Endothelial cell of umbilical vein (primary cell): ENCODE measurements around the gene FAM120C. TPM values are rescaled to one million over a fixed set of nuclear protein-coding genes. Genes with fewer than 3 reads are reported as not detected.

Experiments
- BruUV-seq: library from RNA; stranded (reverse); fragments of 400-500 nt; replicated peaks from 2 replicates; lab custom pipeline; 2021; lab: Mats Ljungman, UMichigan
- CTCF ChIA-PET: fragments of 300-600, 350-600 bp; sonication (Branson Sonifier 250); formaldehyde crosslinking; loops from one replicate; lab custom pipeline; 2021; ENCODE audit warnings: antibody characterized with exemption, inconsistent platforms; lab: Charles Lee
- POLR2A ChIA-PET: fragments of 300-600, 350-600 bp; sonication (Branson Sonifier 250); formaldehyde crosslinking; loops from one replicate; lab custom pipeline; 2021; ENCODE audit warnings: antibody characterized with exemption, inconsistent platforms; lab: Charles Lee
- DNase-seq: peaks from one replicate; pipeline ENCODE4 v3.0.0-alpha.2; 2011; ENCODE audit warnings: low read depth, low spot score
- FAIRE-seq: peaks from 2 replicates; lab custom pipeline; 2011; peaks lifted over from hg19 to GRCh38; lab: Jason Lieb, UNC
- H2AFZ ChIP-seq: 2 replicates; pipeline ENCODE4 v1.6.0; 2012; ENCODE audit warnings: low read depth, low read length, control low read depth, inconsistent platforms
- H3K27ac ChIP-seq: 2 replicates; pipeline ENCODE4 v1.5.1; 2011; ENCODE audit warnings: low read depth, mild to moderate bottlenecking, control low read depth, low read length, moderate library complexity; ENCODE audit not compliant: insufficient read depth
- H3K27me3 ChIP-seq, 2 experiments: 2 replicates each; pipeline versions ENCODE4 v1.6.0 to v1.6.1; 2011; ENCODE audit warnings: low read length in 2 of 2, mixed read lengths in 1 of 2; ENCODE audit not compliant: control insufficient read depth in 2 of 2, insufficient read depth in 2 of 2
- H3K36me3 ChIP-seq, 2 experiments: 2 replicates in 1 of 2; 3 replicates in 1 of 2; pipeline ENCODE4 v1.5.1; 2011; ENCODE audit warnings: low read length in 2 of 2, mild to moderate bottlenecking in 1 of 2, moderate library complexity in 1 of 2; ENCODE audit not compliant: control insufficient read depth in 2 of 2, insufficient read depth in 2 of 2; ENCODE audit errors: extremely low read depth in 1 of 2
- H3K4me1 ChIP-seq: 3 replicates; pipeline ENCODE4 v1.5.1; 2011; ENCODE audit warnings: mild to moderate bottlenecking, low read length; ENCODE audit not compliant: control insufficient read depth, insufficient read depth; ENCODE audit errors: extremely low read depth
- H3K4me2 ChIP-seq: 2 replicates; pipeline ENCODE4 v1.6.1; 2011; ENCODE audit warnings: low read length, control low read depth, mixed read lengths; ENCODE audit not compliant: insufficient read depth
- H3K4me3 ChIP-seq, 3 experiments: fragments of 200-600 bp in 1 of 3; sonication (generic), shearing (Covaris generic) in 1 of 3; replicated peaks in 1 of 3; 2 replicates each; pipeline ENCODE4 v1.5.1; 2011 to 2016; ENCODE audit warnings: control low read depth in 3 of 3, low read length in 3 of 3, mild to moderate bottlenecking in 2 of 3, inconsistent platforms in 1 of 3, low read depth in 1 of 3, moderate library complexity in 1 of 3; ENCODE audit not compliant: insufficient read depth in 1 of 3
- H3K79me2 ChIP-seq: 2 replicates; pipeline ENCODE4 v1.6.0; 2012; ENCODE audit warnings: low read length, inconsistent platforms; ENCODE audit not compliant: control insufficient read depth, insufficient read depth
- H3K9ac ChIP-seq: replicated peaks from 2 replicates; pipeline ENCODE3; 2011; ENCODE audit warnings: low read length, control low read depth; ENCODE audit not compliant: insufficient read depth; ENCODE audit errors: extremely low read depth
- H3K9me1 ChIP-seq: replicated peaks from 3 replicates; pipeline ENCODE4 v1.6.0; 2011; ENCODE audit warnings: mild to moderate bottlenecking, low read length; ENCODE audit not compliant: control insufficient read depth, insufficient read depth; ENCODE audit errors: extremely low read depth
- H3K9me3 ChIP-seq: replicated peaks from 2 replicates; pipeline ENCODE4 v1.5.1; 2012; ENCODE audit warnings: low read length, inconsistent platforms; ENCODE audit not compliant: control insufficient read depth, insufficient read depth
- H4K20me1 ChIP-seq: replicated peaks from 2 replicates; pipeline ENCODE3; 2011; ENCODE audit warnings: mild to moderate bottlenecking, low read length; ENCODE audit not compliant: control insufficient read depth, insufficient read depth; ENCODE audit errors: extremely low read depth
- CTCF ChIP-seq, 2 donors: IDR thresholded peaks; 1 replicate in 1 of 2; 2 replicates in 1 of 2; pipeline ENCODE4 v1.5.1; 2011; ENCODE audit warnings: low read length in 2 of 2, mild to moderate bottlenecking in 2 of 2, moderate library complexity in 2 of 2, control low read depth in 1 of 2, inconsistent platforms in 1 of 2, low read depth in 1 of 2; ENCODE audit not compliant: insufficient read depth in 1 of 2; ENCODE audit errors: extremely low read depth in 1 of 2
- EZH2 ChIP-seq: IDR thresholded peaks from 2 replicates; pipeline ENCODE4 v1.6.1; 2012; ENCODE audit warnings: borderline replicate concordance, low read depth, mild to moderate bottlenecking, moderate library complexity, low read length, inconsistent platforms; ENCODE audit not compliant: severe bottlenecking
- FOS ChIP-seq: IDR thresholded peaks from 2 replicates; pipeline ENCODE4 v1.6.1; 2011; ENCODE audit warnings: mild to moderate bottlenecking, low read length, moderate library complexity, borderline replicate concordance; ENCODE audit not compliant: insufficient read depth
- GATA2 ChIP-seq: IDR thresholded peaks from 2 replicates; pipeline ENCODE4 v1.7.0; 2011; ENCODE audit warnings: low read depth, mild to moderate bottlenecking, moderate library complexity, mixed read lengths, low read length; ENCODE audit not compliant: insufficient read length, insufficient read depth
- JUN ChIP-seq: IDR thresholded peaks from 2 replicates; pipeline ENCODE4 v1.6.1; 2011; ENCODE audit warnings: borderline replicate concordance, low read depth; ENCODE audit not compliant: insufficient read length, insufficient read depth
- MAX ChIP-seq: IDR thresholded peaks from 2 replicates; pipeline ENCODE4 v1.6.1; 2011; ENCODE audit not compliant: insufficient read depth, insufficient read length
- MYC ChIP-seq: IDR thresholded peaks from one replicate; pipeline ENCODE4 v1.6.1; 2011; ENCODE audit warnings: mild to moderate bottlenecking, low read depth, low read length
- POLR2A ChIP-seq: IDR thresholded peaks from 2 replicates; pipeline ENCODE4 v1.6.1; 2012; ENCODE audit warnings: low read depth, mild to moderate bottlenecking, control low read depth, low read length
- POLR2AphosphoS5 ChIP-seq: IDR thresholded peaks from 2 replicates; pipeline ENCODE4 v1.6.1; 2012; ENCODE audit warnings: low read depth, mild to moderate bottlenecking, control low read depth, low read length, moderate library complexity; ENCODE audit not compliant: insufficient read depth
- dilution Hi-C: fragments of 300-500 bp; cut with MboI; formaldehyde crosslinking; loops from one replicate; pipeline ENCODE4 v1.15.0; 2019; ENCODE audit warnings: low sequenced_read_pairs; ENCODE audit not compliant: extremely low pct_ligation_motif_present
- intact Hi-C: fragments of 100-400 bp; cut with micrococcal nuclease; formaldehyde crosslinking; loops from one replicate; pipeline ENCODE4 v1.10.0; 2022
- polyA plus RNA-seq, 4 experiments: library from polyadenylated mRNA; depleted of rRNA in 3 of 4; stranded (reverse) in 3 of 4; unstranded in 1 of 4; fragments of >200 nt; gene quantifications; 2 replicates each; pipeline versions ENCODE4 v1.2.1 to v1.2.3, GENCODE V29; 2011 to 2012; ENCODE audit warnings: missing spikeins in 1 of 4
- total RNA-seq: library from RNA; stranded (reverse); gene quantifications from 2 replicates; pipeline ENCODE4 v1.2.3, GENCODE V29; 2021

FAM120C gene
- total and polyA plus RNA-seq, 2 donors (not counting 3 experiments of a cell fraction or from before 2014, with no cell fraction given) = 4.2 to 11.4 TPM

- Histone ChIP-seq H3K36me3 (no peaks in the 10 kb centered on the region), H4K20me1 (no peaks in the 10 kb centered on the region), H3K9ac (no peak overlapping the region), H3K27me3 (no peaks in the 10 kb centered on the region), H3K9me3 (no peaks in the 10 kb centered on the region), H3K27ac (no peak overlapping the region), H3K4me2 (no peak overlapping the region), H3K9me1 (no peaks in the 10 kb centered on the region), H2AFZ (no peak overlapping the region), H3K79me2 (peaks cover 17% of the 10 kb centered on the region), H3K4me1 (no peaks in the 10 kb centered on the region), H3K4me3 (no peak overlapping the region)
- FAIRE-seq = no peak
- dilution Hi-C loops (no loop called here), intact Hi-C loops (no loop called here)
- CTCF ChIA-PET = no interaction called here
- DNase-seq = no peak
- POLR2A ChIA-PET = no interaction called here
- BruUV-seq = no TSS peak
- TF ChIP-seq FOS (no peak), POLR2A (no peak), MAX (no peak), GATA2 (no peak), CTCF (IDR thresholded peaks at IDR 0.05; ENCODE audit: extremely low read depth in 1 of 2, insufficient read depth in 1 of 2, low read depth in 1 of 2, low read length in 2 of 2) (no peak), POLR2AphosphoS5 (no peak), MYC (no peak)
Observed at GRCh38 chrX:54171091-54171490, 12.0 kb downstream of the FAM120C start.

GRCh38 chrX:54166915-54167314 lies 16.1 kb downstream of the FAM120C start:
- no TSS peak for BruUV-seq

More at GRCh38 chrX:54166915-54167314, 16.1 kb downstream of the FAM120C start:
- H3K4me1 ChIP-seq = no peaks in the 10 kb centered on the region
- no peaks in the 10 kb centered on the region for H3K79me2 ChIP-seq
- no peak overlapping the region for H3K4me3 ChIP-seq
- FAIRE-seq (no peak), DNase-seq (no peak)
- TF ChIP-seq POLR2A (no peak), MAX (no peak), MYC (no peak), FOS (no peak), GATA2 (no peak), JUN (no peak), POLR2AphosphoS5 (no peak), EZH2 (no peak), CTCF (IDR thresholded peaks at IDR 0.05; ENCODE audit: extremely low read depth in 1 of 2, insufficient read depth in 1 of 2, low read depth in 1 of 2, low read length in 2 of 2) (no peak)
- dilution Hi-C loops (no loop called here), intact Hi-C loops (no loop called here)
- no peak overlapping the region for H2AFZ ChIP-seq
- POLR2A ChIA-PET = no interaction called here
- CTCF ChIA-PET = no interaction called here
- no peaks in the 10 kb centered on the region for H3K9me1 ChIP-seq
- H3K9ac ChIP-seq = no peak overlapping the region
- no peaks in the 10 kb centered on the region for H3K36me3 ChIP-seq
- no peak overlapping the region for H3K4me2 ChIP-seq
- H4K20me1 ChIP-seq = no peaks in the 10 kb centered on the region
- no peaks in the 10 kb centered on the region for H3K27me3 ChIP-seq
- H3K9me3 ChIP-seq = no peaks in the 10 kb centered on the region
- H3K27ac ChIP-seq = no peak overlapping the region
